ENCODE results near the gene TDG. TPM values are rescaled to one million over a fixed set of nuclear protein-coding genes. Genes with fewer than 3 reads are reported as not detected.
A peak's percentile ranks its signal among the peaks of the same experiment; 100 is the strongest.

Gene TDG
- total RNA-seq, 1 donor from 2014 or later = 74.5 TPM

DNA sequence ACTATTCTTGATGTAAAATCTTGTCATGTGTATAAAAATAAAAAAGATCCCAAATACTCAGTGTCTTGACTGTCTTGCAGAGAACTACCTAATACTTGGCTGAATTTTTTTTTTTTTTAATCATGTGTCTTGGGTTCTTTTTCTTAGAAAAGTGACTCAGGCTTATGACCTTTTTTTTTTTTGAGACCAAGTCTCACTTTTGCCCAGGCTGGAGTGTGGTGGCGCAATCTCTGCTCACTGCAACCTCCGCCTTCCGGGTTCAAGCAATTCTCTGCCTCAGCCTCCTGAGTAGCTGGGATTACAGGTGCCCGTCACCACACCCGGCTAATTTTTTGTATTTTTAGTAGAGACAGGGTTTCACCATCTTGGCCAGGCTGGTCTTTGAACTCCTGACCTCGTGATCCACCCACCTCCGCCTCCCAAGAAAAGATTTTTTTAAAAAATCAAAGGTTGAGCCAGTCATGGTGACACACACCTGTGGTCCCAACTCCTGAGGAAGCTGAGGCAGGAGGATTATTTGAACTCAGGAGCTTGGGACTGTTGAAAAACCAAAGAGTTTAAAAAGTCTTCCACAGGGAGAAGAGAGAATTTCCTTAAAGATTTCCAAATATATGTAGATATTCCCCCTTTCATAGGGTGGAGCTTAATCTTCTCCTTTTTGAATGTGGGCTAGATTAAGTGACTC, 17.7 kb upstream of the TDG start:
- no peak for DNase-seq
- H3K4me3 Mint-ChIP-seq = no peak overlapping the region
- H3K9me3 Mint-ChIP-seq = no peaks in the 10 kb centered on the region
- H3K36me3 Mint-ChIP-seq (ENCODE audit: low read depth) = peaks cover 81% of the 10 kb centered on the region
- peaks cover 31% of the 10 kb centered on the region for H3K4me1 Mint-ChIP-seq
- H3K27me3 Mint-ChIP-seq = no peaks in the 10 kb centered on the region
- intact Hi-C loops (cut with micrococcal nuclease) = loop anchor here (1.0 kb wide), 1 partner anchor 17 kb away; no protein-coding TSS in a partner anchor
- peak overlapping the region; percentile 75 for H3K27ac Mint-ChIP-seq

DNA sequence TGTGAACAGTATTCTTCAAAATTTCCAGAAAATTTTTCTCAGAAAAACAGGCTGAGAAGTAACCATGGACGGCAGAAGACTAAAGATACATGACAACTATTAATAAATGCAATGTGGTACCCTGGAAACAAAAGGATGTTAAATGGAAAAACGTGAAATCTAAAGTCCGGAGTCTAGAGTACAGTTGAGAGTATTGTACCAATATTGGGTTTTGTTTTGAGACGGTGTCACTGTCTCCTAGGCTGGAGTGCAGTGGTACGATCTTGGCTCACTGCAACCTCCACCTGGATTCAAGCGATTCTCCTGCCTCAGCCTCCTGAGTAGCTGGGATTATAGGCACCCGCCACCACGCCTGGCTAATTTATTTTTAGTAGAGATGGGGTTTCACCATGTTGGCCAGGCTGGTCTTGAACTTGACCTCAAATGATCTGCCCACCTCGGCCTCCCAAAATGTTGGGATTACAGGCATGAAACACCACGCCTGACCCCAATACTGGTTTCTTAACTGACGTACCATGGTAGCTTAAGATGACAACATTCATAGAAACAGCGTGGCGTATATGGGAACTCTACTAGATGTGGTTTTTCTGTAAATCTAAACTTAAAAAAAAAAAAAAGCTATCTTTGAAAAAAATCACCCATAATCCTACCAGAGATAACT, 16.8 kb upstream of the TDG start:
- Mint-ChIP-seq H3K27ac (no peak overlapping the region), H3K4me1 (peaks cover 29% of the 10 kb centered on the region), H3K27me3 (no peaks in the 10 kb centered on the region), H3K36me3 (ENCODE audit: low read depth) (peaks cover 81% of the 10 kb centered on the region), H3K9me3 (no peaks in the 10 kb centered on the region), H3K4me3 (no peak overlapping the region)
- intact Hi-C loops (cut with micrococcal nuclease) = no loop called here
- DNase-seq = no peak

- Mint-ChIP-seq H3K27ac (peak overlapping the region; percentile 82), H3K36me3 (ENCODE audit: low read depth) (peaks cover 68% of the 10 kb centered on the region), H3K27me3 (no peaks in the 10 kb centered on the region), H3K4me3 (peak overlapping the region; percentile 31), H3K9me3 (no peaks in the 10 kb centered on the region), H3K4me1 (peaks cover 32% of the 10 kb centered on the region)
- intact Hi-C loops (cut with micrococcal nuclease) = loop anchor here (1.0 kb wide), 1 partner anchor 22 kb away; the partner anchor contains the start of gene HSP90B1
- no peak for DNase-seq
These were observed 13.2 kb upstream of the TDG start for GRCh38 chr12:103952497-103952896.

DNA sequence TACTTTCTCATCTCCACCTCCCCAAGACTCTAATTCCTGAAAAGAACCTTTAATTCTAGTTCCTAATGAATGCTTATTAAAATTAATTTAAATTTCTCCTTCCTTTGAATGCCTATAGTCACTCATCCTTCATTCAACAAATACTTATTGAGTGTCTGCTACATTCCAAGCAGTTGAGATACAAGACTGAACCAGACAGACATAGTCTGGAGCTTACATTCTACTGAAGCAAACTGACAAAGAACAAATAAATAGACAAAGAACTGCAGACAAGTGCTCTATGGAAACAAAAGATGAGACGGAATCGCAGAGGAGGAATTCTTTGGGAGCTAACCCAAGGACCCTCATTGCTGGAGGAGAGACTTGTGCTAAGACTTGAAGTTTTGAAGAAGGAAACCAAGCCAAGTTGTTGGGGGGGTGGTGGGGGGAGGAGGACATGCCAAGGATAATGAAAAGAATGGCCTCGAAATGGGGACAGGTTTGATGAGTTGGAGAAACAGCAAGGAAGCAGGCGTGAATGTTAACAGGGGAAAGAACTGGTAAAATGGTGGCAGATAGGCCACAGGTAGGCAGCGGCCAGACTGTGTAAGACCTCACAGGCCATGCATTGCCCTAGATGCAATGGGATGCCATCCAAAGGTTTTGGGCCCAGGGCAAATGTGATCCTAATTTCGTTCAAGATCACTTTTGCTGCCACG, 9.7 kb upstream of the TDG start:
- H3K4me1 Mint-ChIP-seq = peaks cover 25% of the 10 kb centered on the region
- H3K27ac Mint-ChIP-seq = peak overlapping the region; percentile 97
- no peaks in the 10 kb centered on the region for H3K9me3 Mint-ChIP-seq
- H3K27me3 Mint-ChIP-seq = no peaks in the 10 kb centered on the region
- no peak for DNase-seq
- intact Hi-C loops (cut with micrococcal nuclease) = loop anchor here (5.0 kb wide), 1 partner anchor 346 kb away; the partner anchor contains the start of gene EID3
- H3K36me3 Mint-ChIP-seq (ENCODE audit: low read depth) = peaks cover 36% of the 10 kb centered on the region
- peak overlapping the region; percentile 96 for H3K4me3 Mint-ChIP-seq

- peaks cover 34% of the 10 kb centered on the region for H3K36me3 Mint-ChIP-seq (ENCODE audit: low read depth)
- no peaks in the 10 kb centered on the region for H3K27me3 Mint-ChIP-seq
These were observed 9.1 kb upstream of the TDG start for GRCh38 chr12:103956509-103957027.

DNA sequence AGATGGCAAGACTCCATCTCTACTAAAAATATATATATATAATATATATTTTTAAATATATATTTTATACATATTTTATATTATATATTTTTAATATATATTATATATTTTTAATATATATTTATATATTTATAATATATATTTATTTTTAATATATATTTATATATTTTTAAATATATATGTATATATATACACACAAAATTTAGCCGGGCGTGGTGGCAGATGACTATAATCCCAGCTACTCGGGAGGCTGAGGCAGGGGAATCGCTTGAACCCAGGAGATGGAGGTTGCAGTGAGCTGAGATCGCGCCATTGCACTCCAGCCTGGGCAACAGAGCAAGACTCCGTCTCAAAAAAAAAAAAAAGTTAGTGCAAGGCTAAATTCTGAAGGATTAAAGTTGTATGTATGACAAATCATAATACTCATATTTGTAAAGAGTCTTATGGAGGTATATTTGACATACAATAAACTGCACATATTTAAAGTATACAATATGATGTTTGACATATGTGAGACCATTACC, 7.7 kb upstream of the TDG start:
- Mint-ChIP-seq H3K4me3 (peak overlapping the region; percentile 96), H3K27ac (peak overlapping the region; percentile 97), H3K9me3 (no peaks in the 10 kb centered on the region), H3K27me3 (no peaks in the 10 kb centered on the region), H3K36me3 (ENCODE audit: low read depth) (peaks cover 23% of the 10 kb centered on the region), H3K4me1 (peaks cover 21% of the 10 kb centered on the region)
- DNase-seq = no peak
- intact Hi-C loops (cut with micrococcal nuclease) = loop anchor here (1.0 to 5.0 kb wide), 3 partner anchors 7 to 344 kb away; partner anchors contain the start of genes EID3, HSP90B1 and TDG

More at GRCh38 chr12:103956509-103957027, 9.1 kb upstream of the TDG start:
- peak overlapping the region; percentile 96 for H3K4me3 Mint-ChIP-seq
- no peak for DNase-seq
- H3K9me3 Mint-ChIP-seq = no peaks in the 10 kb centered on the region
- intact Hi-C loops (cut with micrococcal nuclease) = loop anchor here (1.0 to 5.0 kb wide), 3 partner anchors 9 to 346 kb away; partner anchors contain the start of genes EID3, HSP90B1 and TDG
- peaks cover 25% of the 10 kb centered on the region for H3K4me1 Mint-ChIP-seq
- peak overlapping the region; percentile 97 for H3K27ac Mint-ChIP-seq

DNA sequence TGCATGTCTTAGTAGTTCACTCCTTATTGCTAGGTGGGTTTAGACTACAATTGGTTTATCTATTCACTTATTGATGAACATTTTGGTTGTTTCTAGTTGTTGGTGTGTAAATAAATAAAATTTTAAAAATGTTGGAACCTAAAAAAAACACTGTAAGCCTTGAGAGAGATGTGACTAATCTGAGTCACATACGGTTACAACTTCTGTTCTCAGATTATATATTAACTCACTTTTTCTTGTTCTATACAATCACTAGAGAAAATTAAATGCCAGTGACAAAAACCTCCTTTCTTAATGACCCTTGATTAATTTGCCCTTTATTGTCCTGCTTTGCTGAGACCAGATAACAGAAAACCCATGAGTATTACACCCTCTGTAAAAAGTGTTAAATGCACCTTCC, 7.1 kb upstream of the TDG start:
- Mint-ChIP-seq H3K4me3 (peak overlapping the region; percentile 39), H3K9me3 (no peaks in the 10 kb centered on the region)
- intact Hi-C loops (cut with micrococcal nuclease) = loop anchor here (5.0 kb wide), 1 partner anchor 344 kb away; the partner anchor contains the start of gene EID3

GRCh38 chr12:103960616-103961227, 5.0 kb upstream of the TDG start:
- H3K4me3 Mint-ChIP-seq = no peak overlapping the region
- peaks cover 2% of the 10 kb centered on the region for H3K27me3 Mint-ChIP-seq
- peaks cover 24% of the 10 kb centered on the region for H3K4me1 Mint-ChIP-seq
- no peak overlapping the region for H3K27ac Mint-ChIP-seq
- H3K36me3 Mint-ChIP-seq (ENCODE audit: low read depth) = peaks cover 9% of the 10 kb centered on the region
- intact Hi-C loops (cut with micrococcal nuclease) = no loop called here
- no peak for DNase-seq
- H3K9me3 Mint-ChIP-seq = no peaks in the 10 kb centered on the region

More for the DNA sequence above, 7.1 kb upstream of the TDG start:
- H3K27ac Mint-ChIP-seq = peak overlapping the region; percentile 51
- H3K36me3 Mint-ChIP-seq (ENCODE audit: low read depth) = peaks cover 18% of the 10 kb centered on the region
- DNase-seq = no peak
- H3K4me1 Mint-ChIP-seq = peaks cover 20% of the 10 kb centered on the region
- H3K27me3 Mint-ChIP-seq = no peaks in the 10 kb centered on the region

DNA sequence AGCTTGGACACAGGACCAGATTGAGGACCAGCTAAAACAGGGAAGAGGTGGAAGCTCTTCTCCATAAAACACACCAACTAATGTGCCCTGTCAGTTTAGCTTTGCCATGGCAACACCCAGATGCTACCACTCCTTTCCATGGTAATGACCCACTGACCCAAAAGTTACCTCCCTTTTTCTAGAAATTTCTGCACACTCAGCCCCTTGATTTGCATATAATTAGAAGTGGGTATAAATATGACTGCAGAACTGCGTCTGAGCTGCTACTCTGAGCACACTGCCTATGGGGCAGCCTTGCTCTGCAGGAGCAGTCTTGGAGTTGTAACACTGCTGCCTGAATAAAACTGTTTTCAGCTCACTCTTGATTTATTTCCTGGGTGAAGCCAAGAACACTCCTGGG, 3.2 kb upstream of the TDG start:
- peaks cover 2% of the 10 kb centered on the region for H3K27me3 Mint-ChIP-seq
- H3K9me3 Mint-ChIP-seq = no peaks in the 10 kb centered on the region
- DNase-seq = no peak
- H3K27ac Mint-ChIP-seq = no peak overlapping the region
- H3K4me1 Mint-ChIP-seq = peaks cover 26% of the 10 kb centered on the region
- H3K4me3 Mint-ChIP-seq = no peak overlapping the region
- peaks cover 9% of the 10 kb centered on the region for H3K36me3 Mint-ChIP-seq (ENCODE audit: low read depth)
- intact Hi-C loops (cut with micrococcal nuclease) = no loop called here

GRCh38 chr12:103964805-103965204, 867 bp upstream of the TDG start:
- intact Hi-C loops (cut with micrococcal nuclease) = loop anchor here (1.0 to 5.0 kb wide), 7 partner anchors 8 to 1272 kb away; partner anchors contain the start of genes APPL2, HCFC2, HSP90B1 and NFYB
- DNase-seq = no peak
- Mint-ChIP-seq H3K9me3 (no peaks in the 10 kb centered on the region), H3K36me3 (ENCODE audit: low read depth) (peaks cover 26% of the 10 kb centered on the region), H3K27ac (peak overlapping the region; percentile 99), H3K4me1 (peaks cover 39% of the 10 kb centered on the region), H3K4me3 (peak overlapping the region; percentile 98), H3K27me3 (peaks cover 2% of the 10 kb centered on the region)

- H3K4me3 Mint-ChIP-seq = peak overlapping the region; percentile 98
- peaks cover 39% of the 10 kb centered on the region for H3K4me1 Mint-ChIP-seq
- no peak for DNase-seq
- no peaks in the 10 kb centered on the region for H3K9me3 Mint-ChIP-seq
- peaks cover 26% of the 10 kb centered on the region for H3K36me3 Mint-ChIP-seq (ENCODE audit: low read depth)
- intact Hi-C loops (cut with micrococcal nuclease) = loop anchor here (1.0 to 5.0 kb wide), 7 partner anchors 8 to 1272 kb away; partner anchors contain the start of genes APPL2, HCFC2, HSP90B1 and NFYB
- H3K27me3 Mint-ChIP-seq = peaks cover 2% of the 10 kb centered on the region
- H3K27ac Mint-ChIP-seq = peak overlapping the region; percentile 99
These were observed 450 bp upstream of the TDG start for GRCh38 chr12:103965255-103965589.

DNA sequence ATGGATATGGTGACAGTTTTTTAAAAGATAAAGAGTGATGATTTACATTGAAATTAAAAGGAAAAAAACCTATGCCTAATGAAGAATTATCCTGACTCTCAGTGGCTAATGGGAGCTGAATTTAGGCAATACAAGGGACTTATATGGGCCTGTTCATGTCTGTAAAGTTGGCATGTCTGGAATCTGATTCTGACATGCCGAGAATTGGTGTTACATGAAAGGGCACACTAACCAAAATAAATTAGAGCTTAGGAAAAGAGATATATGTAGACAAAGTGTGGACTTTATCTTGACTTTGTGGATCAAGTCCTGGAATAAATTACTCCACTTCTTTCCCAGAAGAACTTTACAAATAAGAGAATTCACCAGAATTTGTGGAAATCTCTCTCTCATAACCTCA, 1.1 kb downstream of the TDG start:
- Mint-ChIP-seq H3K4me1 (peaks cover 43% of the 10 kb centered on the region), H3K27me3 (peaks cover 2% of the 10 kb centered on the region), H3K36me3 (ENCODE audit: low read depth) (peaks cover 29% of the 10 kb centered on the region), H3K4me3 (peak overlapping the region; percentile 98), H3K27ac (peak overlapping the region; percentile 99), H3K9me3 (no peaks in the 10 kb centered on the region)
- no peak for DNase-seq
- intact Hi-C loops (cut with micrococcal nuclease) = loop anchor here (1.0 to 5.0 kb wide), 6 partner anchors 41 to 1271 kb away; partner anchors contain the start of genes APPL2 and WASHC4

DNA sequence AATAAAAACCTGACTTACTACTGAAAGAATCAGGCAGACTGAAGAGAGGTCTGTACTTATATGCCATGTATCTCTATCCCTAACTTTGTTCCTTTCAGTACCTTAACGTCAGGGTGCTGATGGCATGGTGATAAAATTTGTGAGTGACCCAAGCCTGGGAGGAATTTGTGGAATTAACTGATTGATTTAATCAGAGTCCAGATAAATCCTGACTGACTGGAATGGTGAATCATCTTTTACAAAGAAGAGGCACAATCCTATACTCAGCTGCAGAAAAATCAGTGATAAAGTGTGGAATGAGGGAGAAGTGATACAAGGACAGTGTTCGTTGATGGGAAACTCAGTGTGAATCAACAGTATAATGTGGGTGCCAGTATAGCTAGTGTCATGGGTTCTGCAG, 3.7 kb downstream of the TDG start:
- H3K9me3 Mint-ChIP-seq = no peaks in the 10 kb centered on the region
- peaks cover 37% of the 10 kb centered on the region for H3K36me3 Mint-ChIP-seq (ENCODE audit: low read depth)
- intact Hi-C loops (cut with micrococcal nuclease) = loop anchor here (5.0 kb wide), 3 partner anchors 318 to 1268 kb away; partner anchors contain the start of genes APPL2 and WASHC4
- peaks cover 50% of the 10 kb centered on the region for H3K4me1 Mint-ChIP-seq
- H3K27ac Mint-ChIP-seq = no peak overlapping the region
- DNase-seq = no peak
- no peak overlapping the region for H3K4me3 Mint-ChIP-seq
- H3K27me3 Mint-ChIP-seq = peaks cover 2% of the 10 kb centered on the region

All from activated CD4-positive, alpha-beta T cell treated with anti-CD3 and anti-CD28 coated beads, Interleukin-2, amount 10 ng/mL, durations not matched to agents 24 days and 14 days (primary cell).